ENCODE measurements around the gene LMNTD2. TPM values are rescaled to one million over a fixed set of nuclear protein-coding genes. Genes with fewer than 3 reads are reported as not detected.

Gene LMNTD2
- total and polyA plus RNA-seq, 2 of the 13 experiments (the other 11 are each of a cell fraction or from before 2014, with no cell fraction given): 1.1 to 3.1 TPM

DNA sequence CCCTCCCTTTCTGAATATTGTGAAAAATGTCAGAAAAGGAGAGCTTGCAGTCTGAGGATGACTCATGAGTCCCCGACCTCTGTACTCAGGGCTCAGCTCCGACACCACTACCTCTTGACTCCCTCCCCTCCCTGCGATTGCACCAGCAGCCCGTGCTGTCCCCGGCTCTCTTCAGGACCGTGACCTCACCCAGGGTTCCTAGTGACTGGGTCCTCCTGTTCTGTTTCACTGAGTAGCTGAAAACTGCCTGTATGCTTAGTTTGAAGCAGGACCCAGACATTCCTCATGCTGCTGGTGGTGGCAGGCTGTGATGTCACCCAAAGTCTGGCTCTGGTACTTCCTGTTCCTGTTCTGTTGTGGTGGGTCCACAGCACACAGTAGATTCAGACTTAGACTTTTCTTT lies 27.4 kb upstream of the LMNTD2 start (continued):
- TF ChIP-seq, protein P1, sequence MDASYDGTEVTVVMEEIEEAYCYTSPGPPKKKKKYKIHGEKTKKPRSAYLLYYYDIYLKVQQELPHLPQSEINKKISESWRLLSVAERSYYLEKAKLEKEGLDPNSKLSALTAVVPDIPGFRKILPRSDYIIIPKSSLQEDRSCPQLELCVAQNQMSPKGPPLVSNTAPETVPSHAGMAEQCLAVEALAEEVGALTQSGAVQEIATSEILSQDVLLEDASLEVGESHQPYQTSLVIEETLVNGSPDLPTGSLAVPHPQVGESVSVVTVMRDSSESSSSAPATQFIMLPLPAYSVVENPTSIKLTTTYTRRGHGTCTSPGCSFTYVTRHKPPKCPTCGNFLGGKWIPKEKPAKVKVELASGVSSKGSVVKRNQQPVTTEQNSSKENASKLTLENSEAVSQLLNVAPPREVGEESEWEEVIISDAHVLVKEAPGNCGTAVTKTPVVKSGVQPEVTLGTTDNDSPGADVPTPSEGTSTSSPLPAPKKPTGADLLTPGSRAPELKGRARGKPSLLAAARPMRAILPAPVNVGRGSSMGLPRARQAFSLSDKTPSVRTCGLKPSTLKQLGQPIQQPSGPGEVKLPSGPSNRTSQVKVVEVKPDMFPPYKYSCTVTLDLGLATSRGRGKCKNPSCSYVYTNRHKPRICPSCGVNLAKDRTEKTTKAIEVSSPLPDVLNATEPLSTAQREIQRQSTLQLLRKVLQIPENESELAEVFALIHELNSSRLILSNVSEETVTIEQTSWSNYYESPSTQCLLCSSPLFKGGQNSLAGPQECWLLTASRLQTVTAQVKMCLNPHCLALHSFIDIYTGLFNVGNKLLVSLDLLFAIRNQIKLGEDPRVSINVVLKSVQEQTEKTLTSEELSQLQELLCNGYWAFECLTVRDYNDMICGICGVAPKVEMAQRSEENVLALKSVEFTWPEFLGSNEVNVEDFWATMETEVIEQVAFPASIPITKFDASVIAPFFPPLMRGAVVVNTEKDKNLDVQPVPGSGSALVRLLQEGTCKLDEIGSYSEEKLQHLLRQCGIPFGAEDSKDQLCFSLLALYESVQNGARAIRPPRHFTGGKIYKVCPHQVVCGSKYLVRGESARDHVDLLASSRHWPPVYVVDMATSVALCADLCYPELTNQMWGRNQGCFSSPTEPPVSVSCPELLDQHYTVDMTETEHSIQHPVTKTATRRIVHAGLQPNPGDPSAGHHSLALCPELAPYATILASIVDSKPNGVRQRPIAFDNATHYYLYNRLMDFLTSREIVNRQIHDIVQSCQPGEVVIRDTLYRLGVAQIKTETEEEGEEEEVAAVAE (CRISPR knock-in tag; IDR thresholded peaks at IDR 0.05; ENCODE audit: borderline replicate concordance): no peak
- TF ChIP-seq ZBTB25 (CRISPR knock-in tag; IDR thresholded peaks at IDR 0.05) (peak; percentile 85), GATAD1 (CRISPR knock-in tag; IDR thresholded peaks at IDR 0.05) (peak; percentile 65), NR2F2 (IDR thresholded peaks at IDR 0.05; ENCODE audit: borderline replicate concordance, low read depth) (no peak), SRF (IDR thresholded peaks at IDR 0.05; ENCODE audit: low read depth, low read length) (no peak), ZNF605 (CRISPR knock-in tag; IDR thresholded peaks at IDR 0.05) (peak; percentile 35; the same call in 1 of the 2 replicates), CBX2 (IDR thresholded peaks at IDR 0.05; ENCODE audit: low read depth, low read length) (no peak), CBX2 (CRISPR knock-in tag; IDR thresholded peaks at IDR 0.05; ENCODE audit: low read depth) (no peak), HMG20B (CRISPR knock-in tag; conservative IDR thresholded peaks at IDR 0.05) (peak; percentile 74), FLYWCH1 (CRISPR knock-in tag; IDR thresholded peaks at IDR 0.05) (no peak), U2AF2 (IDR thresholded peaks at IDR 0.05; ENCODE audit: low read depth, low read length) (no peak), ZMYM3 (CRISPR knock-in tag; IDR thresholded peaks at IDR 0.05) (peak; percentile 49; the same call in 1 of the 2 replicates), TARDBP (CRISPR knock-in tag; IDR thresholded peaks at IDR 0.05) (peak; percentile 64; the same call in 1 of the 2 replicates), NR2C2 (CRISPR knock-in tag; IDR thresholded peaks at IDR 0.05; ENCODE audit: borderline replicate concordance) (peak; percentile 85), ZFY (CRISPR knock-in tag; IDR thresholded peaks at IDR 0.05) (no peak; the same call in 1 of the 2 replicates), ZNF30 (CRISPR knock-in tag; IDR thresholded peaks at IDR 0.05) (no peak), HNRNPL (IDR thresholded peaks at IDR 0.05; ENCODE audit: low read depth, low read length) (no peak), ZFP36L2 (CRISPR knock-in tag; IDR thresholded peaks at IDR 0.05) (no peak)
- TF ChIP-seq, protein P2, sequence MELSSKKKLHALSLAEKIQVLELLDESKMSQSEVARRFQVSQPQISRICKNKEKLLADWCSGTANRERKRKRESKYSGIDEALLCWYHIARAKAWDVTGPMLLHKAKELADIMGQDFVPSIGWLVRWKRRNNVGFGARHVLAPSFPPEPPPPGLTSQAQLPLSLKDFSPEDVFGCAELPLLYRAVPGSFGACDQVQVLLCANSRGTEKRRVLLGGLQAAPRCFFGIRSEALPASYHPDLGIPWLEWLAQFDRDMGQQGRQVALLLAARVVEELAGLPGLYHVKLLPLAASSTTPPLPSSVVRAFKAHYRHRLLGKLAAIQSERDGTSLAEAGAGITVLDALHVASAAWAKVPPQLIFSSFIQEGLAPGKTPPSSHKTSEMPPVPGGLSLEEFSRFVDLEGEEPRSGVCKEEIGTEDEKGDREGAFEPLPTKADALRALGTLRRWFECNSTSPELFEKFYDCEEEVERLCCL (CRISPR knock-in tag; IDR thresholded peaks at IDR 0.05; ENCODE audit: borderline replicate concordance): no peak
- TF ChIP-seq, protein P3, sequence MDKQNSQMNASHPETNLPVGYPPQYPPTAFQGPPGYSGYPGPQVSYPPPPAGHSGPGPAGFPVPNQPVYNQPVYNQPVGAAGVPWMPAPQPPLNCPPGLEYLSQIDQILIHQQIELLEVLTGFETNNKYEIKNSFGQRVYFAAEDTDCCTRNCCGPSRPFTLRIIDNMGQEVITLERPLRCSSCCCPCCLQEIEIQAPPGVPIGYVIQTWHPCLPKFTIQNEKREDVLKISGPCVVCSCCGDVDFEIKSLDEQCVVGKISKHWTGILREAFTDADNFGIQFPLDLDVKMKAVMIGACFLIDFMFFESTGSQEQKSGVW (CRISPR knock-in tag; IDR thresholded peaks at IDR 0.05; ENCODE audit: borderline replicate concordance): no peak
- TF ChIP-seq, protein P4, sequence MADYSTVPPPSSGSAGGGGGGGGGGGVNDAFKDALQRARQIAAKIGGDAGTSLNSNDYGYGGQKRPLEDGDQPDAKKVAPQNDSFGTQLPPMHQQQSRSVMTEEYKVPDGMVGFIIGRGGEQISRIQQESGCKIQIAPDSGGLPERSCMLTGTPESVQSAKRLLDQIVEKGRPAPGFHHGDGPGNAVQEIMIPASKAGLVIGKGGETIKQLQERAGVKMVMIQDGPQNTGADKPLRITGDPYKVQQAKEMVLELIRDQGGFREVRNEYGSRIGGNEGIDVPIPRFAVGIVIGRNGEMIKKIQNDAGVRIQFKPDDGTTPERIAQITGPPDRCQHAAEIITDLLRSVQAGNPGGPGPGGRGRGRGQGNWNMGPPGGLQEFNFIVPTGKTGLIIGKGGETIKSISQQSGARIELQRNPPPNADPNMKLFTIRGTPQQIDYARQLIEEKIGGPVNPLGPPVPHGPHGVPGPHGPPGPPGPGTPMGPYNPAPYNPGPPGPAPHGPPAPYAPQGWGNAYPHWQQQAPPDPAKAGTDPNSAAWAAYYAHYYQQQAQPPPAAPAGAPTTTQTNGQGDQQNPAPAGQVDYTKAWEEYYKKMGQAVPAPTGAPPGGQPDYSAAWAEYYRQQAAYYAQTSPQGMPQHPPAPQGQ (CRISPR knock-in tag; IDR thresholded peaks at IDR 0.05; ENCODE audit: borderline replicate concordance): no peak

Measured in HepG2 (cell line).